Activated CD8-positive, alpha-beta memory T cell treated with anti-CD3 and anti-CD28 coated beads, Interleukin-2, amount 50 U/mL, for 24 hours (primary cell): ENCODE results near the gene CCNL1.

Source experiments
- DNase-seq: peaks from one replicate; pipeline ENCODE4 v3.0.0-alpha.2; 2020; ENCODE audit errors: extremely low read depth

Gene CCNL1

GRCh38 chr3:157145606-157146322 is 14.2 kb downstream of the CCNL1 start:
- no peak for DNase-seq

- DNase-seq, result no peak
Measured at GRCh38 chr3:157142315-157142714, 17.6 kb downstream of the CCNL1 start.

GRCh38 chr3:157139938-157140534 is 19.9 kb downstream of the CCNL1 start:
- no peak for DNase-seq

- no peak for DNase-seq
Measured at GRCh38 chr3:157136647-157137387, 23.1 kb downstream of the CCNL1 start.

- DNase-seq, result no peak
Measured at GRCh38 chr3:157135671-157136396, 24.1 kb downstream of the CCNL1 start.

GRCh38 chr3:157134620-157135191 is 25.2 kb downstream of the CCNL1 start:
- no peak for DNase-seq

GRCh38 chr3:157133434-157134320 is 26.3 kb downstream of the CCNL1 start:
- DNase-seq, result no peak

- no peak for DNase-seq
Measured at GRCh38 chr3:157132936-157133335, 27.0 kb downstream of the CCNL1 start.

- DNase-seq, result no peak
Measured at GRCh38 chr3:157132341-157132740, 27.6 kb downstream of the CCNL1 start.

- no peak for DNase-seq
Measured at GRCh38 chr3:157131861-157132260, 28.1 kb downstream of the CCNL1 start.

- DNase-seq, result no peak
Measured at GRCh38 chr3:157130467-157131251, 29.3 kb downstream of the CCNL1 start.

GRCh38 chr3:157129803-157130466 is 30.0 kb downstream of the CCNL1 start:
- no peak for DNase-seq

- no peak for DNase-seq
Measured at GRCh38 chr3:157128771-157129681, 30.9 kb downstream of the CCNL1 start.

- peak; percentile 42 for DNase-seq
Measured at GRCh38 chr3:157127831-157128767, 31.8 kb downstream of the CCNL1 start.

GRCh38 chr3:157127268-157127667 is 32.7 kb downstream of the CCNL1 start:
- no peak for DNase-seq

- DNase-seq, result no peak
Measured at GRCh38 chr3:157126365-157126764, 33.6 kb downstream of the CCNL1 start.

GRCh38 chr3:157125101-157125500 is 34.8 kb downstream of the CCNL1 start:
- no peak for DNase-seq
